OCI-LY7 (cell line): Measurements from ENCODE around the gene TBC1D1. TPM values are rescaled to one million over a fixed set of nuclear protein-coding genes. Genes with fewer than 3 reads are reported as not detected.

Source experiments
- BruUV-seq: library from RNA; stranded (reverse); fragments of 400-500 nt; replicated peaks from 2 replicates; lab custom pipeline; 2021; lab: Mats Ljungman, UMichigan
- CTCF ChIA-PET: fragments of 300-600 bp; sonication (Branson Sonifier 250); formaldehyde crosslinking; loops from one replicate; lab custom pipeline; 2022; ENCODE audit warnings: antibody characterized with exemption; ENCODE audit not compliant: unreplicated experiment; lab: Charles Lee
- POLR2A ChIA-PET: fragments of 300-600 bp; sonication (Branson Sonifier 250); formaldehyde crosslinking; loops from one replicate; lab custom pipeline; 2022; ENCODE audit warnings: antibody characterized with exemption; lab: Charles Lee
- DNase-seq: peaks from one replicate; pipeline ENCODE4 v3.0.0-alpha.2; 2015; ENCODE audit warnings: low spot score
- H2AFZ ChIP-seq: fragments of 200-600 bp; sonication (generic), shearing (Covaris generic); 2 replicates; pipeline ENCODE4 v1.6.1; 2014; ENCODE audit warnings: mild to moderate bottlenecking, antibody characterized with exemption, low read length, moderate library complexity
- H3K27ac ChIP-seq: fragments of 200-600 bp; sonication (generic); 2 replicates; pipeline ENCODE4 v1.5.1; 2014; ENCODE audit warnings: mixed run types, low read depth, mild to moderate bottlenecking, moderate library complexity, low read length, inconsistent platforms; ENCODE audit not compliant: poor library complexity, severe bottlenecking
- H3K36me3 ChIP-seq: fragments of 200-600 bp; sonication (generic); 2 replicates; pipeline ENCODE4 v1.6.1; 2014; ENCODE audit warnings: mild to moderate bottlenecking, antibody characterized with exemption, low read length, moderate library complexity, mixed read lengths; ENCODE audit not compliant: insufficient read depth
- H3K4me1 ChIP-seq: fragments of 200-600 bp; sonication (generic); 2 replicates; pipeline ENCODE4 v1.5.1; 2014; ENCODE audit warnings: mild to moderate bottlenecking, low read length; ENCODE audit not compliant: insufficient read depth, poor library complexity, severe bottlenecking
- H3K4me2 ChIP-seq: fragments of 200-600 bp; sonication (generic); 2 replicates; pipeline ENCODE4 v1.6.1; 2014; ENCODE audit warnings: mild to moderate bottlenecking, low read length
- H3K4me3 ChIP-seq: fragments of 200-600 bp; sonication (generic); 2 replicates; pipeline ENCODE4 v1.5.1; 2014; ENCODE audit warnings: mild to moderate bottlenecking, low read depth, low read length; ENCODE audit not compliant: poor library complexity, severe bottlenecking
- H3K79me2 ChIP-seq: fragments of 200-600 bp; sonication (generic); 2 replicates; pipeline ENCODE4 v1.6.1; 2016; ENCODE audit warnings: low read depth, mild to moderate bottlenecking, low read length, moderate library complexity, mixed read lengths; ENCODE audit not compliant: insufficient read depth
- H3K9me2 ChIP-seq: fragments of 200-600 bp; sonication (generic); 2 replicates; pipeline ENCODE4 v1.6.1; 2016; ENCODE audit warnings: mild to moderate bottlenecking, low read length, mixed read lengths; ENCODE audit not compliant: insufficient read depth
- H3K9me3 ChIP-seq: fragments of 200-600 bp; sonication (generic); 2 replicates; pipeline ENCODE4 v1.6.1; 2014; ENCODE audit warnings: mild to moderate bottlenecking, mixed run types, low read length, mixed read lengths
- H4K20me1 ChIP-seq: fragments of 200-600 bp; sonication (generic); 2 replicates; pipeline ENCODE4 v1.6.1; 2014; ENCODE audit warnings: mild to moderate bottlenecking, antibody characterized with exemption, low read length, moderate library complexity, mixed read lengths; ENCODE audit not compliant: insufficient read depth
- CTCF ChIP-seq: fragments of 200-600 bp; sonication (generic); conservative IDR thresholded peaks from 2 replicates; pipeline ENCODE4 v1.5.1; 2014; ENCODE audit warnings: mild to moderate bottlenecking, antibody characterized with exemption, low read length, moderate library complexity, mixed read lengths
- EZH2phosphoT487 ChIP-seq: fragments of 200-600 bp; sonication (generic); IDR thresholded peaks from 2 replicates; pipeline ENCODE4 v1.6.1; 2018; ENCODE audit warnings: low read depth, borderline replicate concordance, mild to moderate bottlenecking, mixed run types, antibody characterized with exemption, low read length, moderate library complexity, mixed read lengths
- intact Hi-C: fragments of 100-400 bp; cut with micrococcal nuclease; formaldehyde crosslinking; loops from one replicate; pipeline ENCODE4 v1.10.0; 2022; ENCODE audit not compliant: unreplicated experiment
- total RNA-seq, 2 experiments: library from RNA; depleted of rRNA in 1 of 2; stranded (reverse); fragments of >200 nt in 1 of 2; shearing (Covaris generic) in 1 of 2; gene quantifications; 2 replicates each; pipeline ENCODE4 v1.2.3, GENCODE V29; 2014 to 2022

The TBC1D1 gene
- total RNA-seq, 2 experiments from 2014 or later = 539 to 545 TPM

GRCh38 chr4:37995981-37996775 is 105.3 kb downstream of the TBC1D1 start:
- intact Hi-C loops = loop anchor here (2.0 to 10.0 kb wide), 2 partner anchors 17 to 1169 kb away; no protein-coding TSS in a partner anchor
- CTCF ChIA-PET = no interaction called here
- Histone ChIP-seq H3K9me3 (no peaks in the 10 kb centered on the region), H3K4me2 (peak overlapping the region; percentile 95), H3K36me3 (peaks cover 66% of the 10 kb centered on the region), H3K4me1 (peaks cover 84% of the 10 kb centered on the region), H3K79me2 (peaks cover 98% of the 10 kb centered on the region), H3K9me2 (no peaks in the 10 kb centered on the region), H2AFZ (no peak overlapping the region), H4K20me1 (peaks cover 11% of the 10 kb centered on the region; the same call in 1 of the 2 replicates), H3K4me3 (peak overlapping the region; percentile 61), H3K27ac (peak overlapping the region; percentile 75)
- DNase-seq = no peak
- TSS peak; percentile 3 for BruUV-seq
- no peak for TF ChIP-seq EZH2phosphoT487
- TF ChIP-seq CTCF = no peak
- POLR2A ChIA-PET = interaction anchor here (1.3 to 2.1 kb wide), 4 partner anchors 8 to 144 kb away, joined by 5 to 10 read pairs (median 6); no protein-coding TSS in a partner anchor

GRCh38 chr4:37998226-37998625 is 107.3 kb downstream of the TBC1D1 start:
- Histone ChIP-seq H4K20me1 (peaks cover 18% of the 10 kb centered on the region; the same call in 1 of the 2 replicates), H3K9me2 (no peaks in the 10 kb centered on the region), H3K36me3 (peaks cover 69% of the 10 kb centered on the region), H3K79me2 (peaks cover 100% of the 10 kb centered on the region), H3K27ac (peak overlapping the region; percentile 75), H3K4me1 (peaks cover 79% of the 10 kb centered on the region), H2AFZ (no peak overlapping the region), H3K4me3 (peak overlapping the region; percentile 28), H3K4me2 (peak overlapping the region; percentile 95), H3K9me3 (no peaks in the 10 kb centered on the region)
- no TSS peak for BruUV-seq
- TF ChIP-seq CTCF (no peak), EZH2phosphoT487 (no peak)
- no peak for DNase-seq
- intact Hi-C loops = loop anchor here (10.0 kb wide), 1 partner anchor 1167 kb away; no protein-coding TSS in a partner anchor
- ChIA-PET POLR2A (interaction anchor here (1.2 to 2.1 kb wide), 3 partner anchors 11 to 19 kb away, joined by 3 to 10 read pairs (median 8); no protein-coding TSS in a partner anchor), CTCF (no interaction called here)
